GM06990 (cell line): ENCODE data around the gene GULP1.

Experiments used
- DNase-seq: peaks from one replicate; pipeline ENCODE4 v3.0.0-alpha.2; 2011; ENCODE audit not compliant: insufficient read length; ENCODE audit errors: extremely low read depth
- H3K27me3 ChIP-seq: replicated peaks from 2 replicates; pipeline ENCODE4 v1.6.0; 2011; ENCODE audit warnings: low read length; ENCODE audit not compliant: control insufficient read depth, insufficient read depth
- H3K36me3 ChIP-seq: 2 replicates; pipeline ENCODE4 v1.5.1; 2011; ENCODE audit warnings: low read length; ENCODE audit not compliant: control insufficient read depth, insufficient read depth
- H3K4me3 ChIP-seq: replicated peaks from 2 replicates; pipeline ENCODE4 v1.5.1; 2011; ENCODE audit warnings: low read depth, mild to moderate bottlenecking, control low read depth, low read length
- CTCF ChIP-seq: IDR thresholded peaks from 2 replicates; pipeline ENCODE4 v1.5.1; 2011; ENCODE audit warnings: low read length, control low read depth, mild to moderate bottlenecking, inconsistent platforms; ENCODE audit not compliant: insufficient read depth, poor library complexity, severe bottlenecking

GULP1 gene

GRCh38 chr2:188610050-188610444 lies 318.4 kb downstream of the GULP1 start:
- Histone ChIP-seq H3K27me3 (no peaks in the 10 kb centered on the region), H3K4me3 (no peak overlapping the region), H3K36me3 (no peaks in the 10 kb centered on the region)
- DNase-seq: no peak
- no peak for TF ChIP-seq CTCF

- no peaks in the 10 kb centered on the region for H3K27me3 ChIP-seq
- no peak for DNase-seq
- TF ChIP-seq CTCF: no peak
These were observed 319.2 kb downstream of the GULP1 start for GRCh38 chr2:188610827-188611226.

GRCh38 chr2:188619146-188619545 lies 327.5 kb downstream of the GULP1 start:
- Histone ChIP-seq H3K36me3 (no peaks in the 10 kb centered on the region), H3K27me3 (no peaks in the 10 kb centered on the region), H3K4me3 (no peak overlapping the region)
- no peak for TF ChIP-seq CTCF
- no peak for DNase-seq

More at GRCh38 chr2:188610827-188611226, 319.2 kb downstream of the GULP1 start:
- H3K36me3 ChIP-seq: no peaks in the 10 kb centered on the region
- no peak overlapping the region for H3K4me3 ChIP-seq

- TF ChIP-seq CTCF: no peak
- Histone ChIP-seq H3K4me3 (no peak overlapping the region), H3K27me3 (no peaks in the 10 kb centered on the region), H3K36me3 (no peaks in the 10 kb centered on the region)
- no peak for DNase-seq
These were observed 329.2 kb downstream of the GULP1 start for GRCh38 chr2:188620916-188621315.

- no peak for TF ChIP-seq CTCF
- Histone ChIP-seq H3K4me3 (no peak overlapping the region), H3K36me3 (no peaks in the 10 kb centered on the region), H3K27me3 (no peaks in the 10 kb centered on the region)
- no peak for DNase-seq
These were observed 331.1 kb downstream of the GULP1 start for GRCh38 chr2:188622601-188623260.
